ENCODE measurements around the gene OGDH.

GRCh38 chr7:44574287-44574872 lies 32.0 kb upstream of the OGDH start:
- TF ChIP-seq POLR2A (IDR thresholded peaks at IDR 0.05; ENCODE audit: low read depth, low read length) (no peak), POLR2AphosphoS5 (IDR thresholded peaks at IDR 0.05; ENCODE audit: low read length) (no peak), RFX5 (IDR thresholded peaks at IDR 0.05; ENCODE audit: low read depth, low read length) (no peak), RCOR1 (conservative IDR thresholded peaks at IDR 0.05; ENCODE audit: low read depth, low read length) (no peak), EZH2 (IDR thresholded peaks at IDR 0.05; ENCODE audit: borderline replicate concordance, control insufficient read depth, low read depth, low read length) (no peak), NFIC (IDR thresholded peaks at IDR 0.05; ENCODE audit: low read depth, low read length) (no peak), TCF7 (IDR thresholded peaks at IDR 0.05; ENCODE audit: borderline replicate concordance) (no peak), HCFC1 (IDR thresholded peaks at IDR 0.05; ENCODE audit: low read length) (no peak), ZNF274 (IDR thresholded peaks at IDR 0.05; ENCODE audit: insufficient read depth, insufficient read length) (no peak), NRF1 (conservative IDR thresholded peaks at IDR 0.05; ENCODE audit: low read depth, low read length) (no peak), SMC3 (IDR thresholded peaks at IDR 0.05; ENCODE audit: borderline replicate concordance, low read length) (no peak), EP300 (IDR thresholded peaks at IDR 0.05; ENCODE audit: borderline replicate concordance in 1 of 2, control insufficient read depth in 1 of 2, low read depth in 2 of 2, low read length in 2 of 2) (no peak)
